Osteoblast (primary cell): ENCODE data around the gene NTNG2. TPM values are rescaled to one million over a fixed set of nuclear protein-coding genes. Genes with fewer than 3 reads are reported as not detected.
A peak's percentile ranks its signal among the peaks of the same experiment; 100 is the strongest.

Experiments used
- DNase-seq: peaks from one replicate; pipeline ENCODE4 v3.0.0; 2011; ENCODE audit warnings: low spot score, mixed read lengths; ENCODE audit not compliant: insufficient read length; ENCODE audit errors: missing footprints
- H2AFZ ChIP-seq: 2 replicates; pipeline ENCODE4 v1.6.0; 2011; ENCODE audit warnings: mild to moderate bottlenecking, low read length
- H3K27ac ChIP-seq: 2 replicates; pipeline ENCODE4 v1.5.1; 2011; ENCODE audit warnings: mild to moderate bottlenecking, low read depth, low read length, moderate library complexity
- H3K27me3 ChIP-seq: 2 replicates; pipeline ENCODE4 v1.6.0; 2012; ENCODE audit warnings: mild to moderate bottlenecking, control low read depth, inconsistent platforms, low read length, moderate library complexity; ENCODE audit not compliant: insufficient read depth
- H3K36me3 ChIP-seq: 2 replicates; pipeline ENCODE4 v1.5.1; 2011; ENCODE audit warnings: mild to moderate bottlenecking, low read length, control low read depth, moderate library complexity; ENCODE audit not compliant: insufficient read depth
- H3K4me1 ChIP-seq: 2 replicates; pipeline ENCODE4 v1.5.1; 2011; ENCODE audit warnings: mild to moderate bottlenecking, low read length, control low read depth, moderate library complexity; ENCODE audit not compliant: insufficient read depth
- H3K4me2 ChIP-seq: 2 replicates; pipeline ENCODE4 v1.6.0; 2011; ENCODE audit warnings: mild to moderate bottlenecking, low read length; ENCODE audit not compliant: insufficient read depth
- H3K4me3 ChIP-seq: fragments of 200-600 bp; sonication (generic); 3 replicates; pipeline ENCODE4 v1.5.1; 2012; ENCODE audit warnings: mild to moderate bottlenecking, low read length, inconsistent platforms; ENCODE audit not compliant: insufficient read depth
- H3K79me2 ChIP-seq: 2 replicates; pipeline ENCODE4 v1.6.0; 2012; ENCODE audit warnings: mild to moderate bottlenecking, low read length, control low read depth, inconsistent platforms; ENCODE audit not compliant: insufficient read depth
- H3K9me3 ChIP-seq: 2 replicates; pipeline ENCODE4 v1.5.1; 2011; ENCODE audit warnings: low read depth, low read length, control low read depth
- H4K20me1 ChIP-seq: 2 replicates; pipeline ENCODE4 v1.6.0; 2012; ENCODE audit warnings: mild to moderate bottlenecking, low read length, control low read depth; ENCODE audit not compliant: insufficient read depth
- CTCF ChIP-seq: IDR thresholded peaks from 2 replicates; pipeline ENCODE4 v1.5.1; 2011; ENCODE audit warnings: mild to moderate bottlenecking, low read depth, low read length, moderate library complexity; ENCODE audit errors: extremely low read depth
- total RNA-seq: library from RNA; depleted of rRNA; stranded (reverse); fragments of >200 nt; gene quantifications from 2 replicates; pipeline ENCODE4 v1.2.3, GENCODE V29; 2012

Gene NTNG2
- total RNA-seq, 1 donor, result 9.4 TPM

- H3K79me2 ChIP-seq, result no peaks in the 10 kb centered on the region
- peaks cover 4% of the 10 kb centered on the region for H4K20me1 ChIP-seq
- peak overlapping the region; percentile 33 for H3K27ac ChIP-seq
- no peak for TF ChIP-seq CTCF
- H3K4me2 ChIP-seq, result peak overlapping the region; percentile 87
- no peaks in the 10 kb centered on the region for H3K36me3 ChIP-seq
- peak overlapping the region; percentile 73 for H3K4me3 ChIP-seq
- H2AFZ ChIP-seq, result peak overlapping the region; percentile 74
- peaks cover 27% of the 10 kb centered on the region for H3K4me1 ChIP-seq
- DNase-seq, result peak; percentile 91
- no peaks in the 10 kb centered on the region for H3K9me3 ChIP-seq
- peaks cover 24% of the 10 kb centered on the region for H3K27me3 ChIP-seq
These were observed 80.2 kb downstream of the NTNG2 start for GRCh38 chr9:132241840-132242620.

GRCh38 chr9:132242621-132243155 lies 80.8 kb downstream of the NTNG2 start:
- H3K27ac ChIP-seq, result peak overlapping the region; percentile 33
- peaks cover 22% of the 10 kb centered on the region for H3K27me3 ChIP-seq
- H3K4me1 ChIP-seq, result peaks cover 27% of the 10 kb centered on the region
- H4K20me1 ChIP-seq, result no peaks in the 10 kb centered on the region
- DNase-seq, result peak; percentile 95
- no peaks in the 10 kb centered on the region for H3K36me3 ChIP-seq
- no peak for TF ChIP-seq CTCF
- no peaks in the 10 kb centered on the region for H3K9me3 ChIP-seq
- H3K4me2 ChIP-seq, result peak overlapping the region; percentile 87
- no peaks in the 10 kb centered on the region for H3K79me2 ChIP-seq
- peak overlapping the region; percentile 73 for H3K4me3 ChIP-seq
- H2AFZ ChIP-seq, result peak overlapping the region; percentile 74

- Histone ChIP-seq H3K27me3 (peaks cover 17% of the 10 kb centered on the region), H3K36me3 (no peaks in the 10 kb centered on the region)
- DNase-seq, result peak; percentile 83
These were observed 81.6 kb downstream of the NTNG2 start for GRCh38 chr9:132243156-132244074.

More at GRCh38 chr9:132243156-132244074, 81.6 kb downstream of the NTNG2 start:
- Histone ChIP-seq H3K79me2 (no peaks in the 10 kb centered on the region), H3K4me1 (peaks cover 27% of the 10 kb centered on the region), H4K20me1 (no peaks in the 10 kb centered on the region), H3K4me3 (no peak overlapping the region), H3K4me2 (peak overlapping the region; percentile 87), H2AFZ (no peak overlapping the region), H3K9me3 (no peaks in the 10 kb centered on the region), H3K27ac (no peak overlapping the region)
- TF ChIP-seq CTCF, result no peak
